ENCODE data around the gene BLID. TPM values are rescaled to one million over a fixed set of nuclear protein-coding genes. Genes with fewer than 3 reads are reported as not detected.

Gene BLID
- total RNA-seq, 1 experiment from 2014 or later = 2.0 TPM

GRCh38 chr11:122141725-122142124 is 25.7 kb upstream of the BLID start:
- H3K27ac ChIP-seq = no peak overlapping the region
- TF ChIP-seq EZH2 (IDR thresholded peaks at IDR 0.05; ENCODE audit: low read depth) (no peak), CTCF (conservative IDR thresholded peaks at IDR 0.05) (no peak)
- no peaks in the 10 kb centered on the region for H3K27me3 ChIP-seq (ENCODE audit: insufficient read depth, low read depth)
- peaks cover 37% of the 10 kb centered on the region for H3F3A ChIP-seq (ENCODE audit: insufficient read depth, low read depth)
- H3K4me2 ChIP-seq = no peak overlapping the region
- no peaks in the 10 kb centered on the region; the same call in 1 of the 2 replicates for H3K79me2 ChIP-seq (ENCODE audit: low read depth)
- H3K4me1 ChIP-seq (replicated peaks; ENCODE audit: insufficient read depth) = peaks cover 61% of the 10 kb centered on the region
- no peak for DNase-seq
- no peak overlapping the region for H2AFZ ChIP-seq
- intact Hi-C loops (cut with micrococcal nuclease; ENCODE audit: unreplicated experiment) = no loop called here
- H3K9me3 ChIP-seq (ENCODE audit: insufficient read depth, low read depth) = peaks cover 3% of the 10 kb centered on the region
- BruUV-seq (replicated peaks) = no TSS peak
- no peak overlapping the region for H3K4me3 ChIP-seq
- no peaks in the 10 kb centered on the region for H4K20me1 ChIP-seq (ENCODE audit: insufficient read depth)
- H3K9me2 ChIP-seq (ENCODE audit: insufficient read depth) = no peaks in the 10 kb centered on the region
- peaks cover 10% of the 10 kb centered on the region for H3K36me3 ChIP-seq (ENCODE audit: low read depth)
- ChIA-PET CTCF (no interaction called here), POLR2A (ENCODE audit: unreplicated experiment) (no interaction called here)

GRCh38 chr11:122140500-122140899 is 24.5 kb upstream of the BLID start:
- no peak for TF ChIP-seq CTCF (conservative IDR thresholded peaks at IDR 0.05)
- no peak for TF ChIP-seq EZH2 (IDR thresholded peaks at IDR 0.05; ENCODE audit: low read depth)
- Histone ChIP-seq H3K4me3 (no peak overlapping the region), H3K4me1 (replicated peaks; ENCODE audit: insufficient read depth) (peaks cover 55% of the 10 kb centered on the region), H3F3A (ENCODE audit: insufficient read depth, low read depth) (peaks cover 37% of the 10 kb centered on the region), H3K79me2 (ENCODE audit: low read depth) (peaks cover 10% of the 10 kb centered on the region; the same call in 1 of the 2 replicates), H3K9me2 (ENCODE audit: insufficient read depth) (no peaks in the 10 kb centered on the region), H3K27me3 (ENCODE audit: insufficient read depth, low read depth) (no peaks in the 10 kb centered on the region), H3K36me3 (ENCODE audit: low read depth) (peaks cover 14% of the 10 kb centered on the region), H3K27ac (no peak overlapping the region), H4K20me1 (ENCODE audit: insufficient read depth) (no peaks in the 10 kb centered on the region), H2AFZ (no peak overlapping the region), H3K9me3 (ENCODE audit: insufficient read depth, low read depth) (no peaks in the 10 kb centered on the region; the same call in 1 of the 2 replicates), H3K4me2 (no peak overlapping the region)
- no TSS peak for BruUV-seq (replicated peaks)
- ChIA-PET POLR2A (ENCODE audit: unreplicated experiment) (no interaction called here), CTCF (no interaction called here)
- intact Hi-C loops (cut with micrococcal nuclease; ENCODE audit: unreplicated experiment) = no loop called here
- peak in 1 of 2 experiments; percentile 72 for DNase-seq

GRCh38 chr11:122139595-122139866 is 23.5 kb upstream of the BLID start:
- Histone ChIP-seq H3K4me1 (replicated peaks; ENCODE audit: insufficient read depth) (peaks cover 55% of the 10 kb centered on the region), H3K9me3 (ENCODE audit: insufficient read depth, low read depth) (no peaks in the 10 kb centered on the region), H3K79me2 (ENCODE audit: low read depth) (peaks cover 17% of the 10 kb centered on the region; the same call in 1 of the 2 replicates), H3K4me2 (no peak overlapping the region), H3K27me3 (ENCODE audit: insufficient read depth, low read depth) (no peaks in the 10 kb centered on the region), H3F3A (ENCODE audit: insufficient read depth, low read depth) (peaks cover 37% of the 10 kb centered on the region), H3K27ac (no peak overlapping the region), H3K36me3 (ENCODE audit: low read depth) (peaks cover 11% of the 10 kb centered on the region), H3K9me2 (ENCODE audit: insufficient read depth) (no peaks in the 10 kb centered on the region), H3K4me3 (no peak overlapping the region), H4K20me1 (ENCODE audit: insufficient read depth) (no peaks in the 10 kb centered on the region), H2AFZ (no peak overlapping the region)
- POLR2A ChIA-PET (ENCODE audit: unreplicated experiment) = no interaction called here
- intact Hi-C loops (cut with micrococcal nuclease; ENCODE audit: unreplicated experiment) = loop anchor here (10.0 kb wide), 1 partner anchor 485 kb away; no protein-coding TSS in a partner anchor
- DNase-seq = peak in 1 of 2 experiments; percentile 82
- TF ChIP-seq EZH2 (IDR thresholded peaks at IDR 0.05; ENCODE audit: low read depth) = no peak
- no peak for TF ChIP-seq CTCF (conservative IDR thresholded peaks at IDR 0.05)
- BruUV-seq (replicated peaks) = no TSS peak
- CTCF ChIA-PET = no interaction called here

Data from PC-9 (cell line).